ENCODE measurements around the gene FAM170B. TPM values are rescaled to one million over a fixed set of nuclear protein-coding genes. Genes with fewer than 3 reads are reported as not detected.

Gene FAM170B
- total RNA-seq, 4 donors from 2014 or later: not detected

- 90 to 92% methylated on average over 2 to 3 of the region's 4 CpGs for WGBS, 2 donors
- Histone ChIP-seq H3K9me3 (no peaks in the 10 kb centered on the region), H3K27ac (no peak overlapping the region), H3K27me3 (no peaks in the 10 kb centered on the region), H3K36me3 (no peaks in the 10 kb centered on the region), H3K4me3 (no peak overlapping the region), H3K4me1 (peaks cover 0 to 32% (median 6%) of the 10 kb centered on the region in 3 donors)
- TF ChIP-seq POLR2A (IDR thresholded peaks at IDR 0.05) (no peak), CTCF (IDR thresholded peaks at IDR 0.05) (no peak)
- no peak for DNase-seq
- intact Hi-C loops (cut with DNase I): no loop called here
Observed at GRCh38 chr10:49172061-49172776, 38.4 kb upstream of the FAM170B start.

- H3K27ac ChIP-seq: no peak overlapping the region
- H3K9me3 ChIP-seq: no peaks in the 10 kb centered on the region
- no peaks in the 10 kb centered on the region for H3K27me3 ChIP-seq
- WGBS, 2 donors: 82 to 88% methylated on average over 4 to 6 of the region's 7 CpGs
- H3K4me3 ChIP-seq: no peak overlapping the region
- peaks cover 0 to 5% (median 0%) of the 10 kb centered on the region in 3 donors for H3K36me3 ChIP-seq
- DNase-seq: no peak
- peaks cover 0 to 24% (median 0%) of the 10 kb centered on the region in 3 donors for H3K4me1 ChIP-seq
- intact Hi-C loops (cut with DNase I): no loop called here
- TF ChIP-seq POLR2A (IDR thresholded peaks at IDR 0.05) (no peak), CTCF (IDR thresholded peaks at IDR 0.05) (no peak)
Observed at GRCh38 chr10:49171326-49172060, 37.7 kb upstream of the FAM170B start.

- WGBS, 2 donors: 50 to 60% methylated on average over 1 to 2 of the region's 6 CpGs
- Histone ChIP-seq H3K36me3 (peaks cover 0 to 12% (median 0%) of the 10 kb centered on the region in 3 donors), H3K27me3 (no peaks in the 10 kb centered on the region), H3K9me3 (no peaks in the 10 kb centered on the region), H3K4me3 (no peak overlapping the region), H3K27ac (no peak overlapping the region), H3K4me1 (peaks cover 0 to 23% (median 0%) of the 10 kb centered on the region in 3 donors)
- intact Hi-C loops (cut with DNase I): no loop called here
- no peak for DNase-seq
- TF ChIP-seq CTCF (IDR thresholded peaks at IDR 0.05) (no peak), POLR2A (IDR thresholded peaks at IDR 0.05) (no peak)
Observed at GRCh38 chr10:49170632-49171325, 37.0 kb upstream of the FAM170B start.

GRCh38 chr10:49169776-49170175, 36.0 kb upstream of the FAM170B start:
- intact Hi-C loops (cut with DNase I): loop anchor here (5.0 to 10.0 kb wide), 2 partner anchors 192 to 505 kb away; no protein-coding TSS in a partner anchor
- 72 to 100% methylated on average over 2 to 3 of the region's 4 CpGs for WGBS, 2 donors
- TF ChIP-seq CTCF (IDR thresholded peaks at IDR 0.05) (no peak), POLR2A (IDR thresholded peaks at IDR 0.05) (no peak)

More at GRCh38 chr10:49169776-49170175, 36.0 kb upstream of the FAM170B start:
- DNase-seq: no peak
- no peak overlapping the region for H3K4me3 ChIP-seq
- H3K27ac ChIP-seq: no peak overlapping the region
- no peaks in the 10 kb centered on the region for H3K27me3 ChIP-seq
- peaks cover 0 to 23% (median 0%) of the 10 kb centered on the region in 3 donors for H3K4me1 ChIP-seq
- H3K9me3 ChIP-seq: no peaks in the 10 kb centered on the region
- peaks cover 0 to 17% (median 0%) of the 10 kb centered on the region in 3 donors for H3K36me3 ChIP-seq

All from esophagus squamous epithelium (tissue), 5 donors.